ENCODE measurements around the gene LIF.

DNA sequence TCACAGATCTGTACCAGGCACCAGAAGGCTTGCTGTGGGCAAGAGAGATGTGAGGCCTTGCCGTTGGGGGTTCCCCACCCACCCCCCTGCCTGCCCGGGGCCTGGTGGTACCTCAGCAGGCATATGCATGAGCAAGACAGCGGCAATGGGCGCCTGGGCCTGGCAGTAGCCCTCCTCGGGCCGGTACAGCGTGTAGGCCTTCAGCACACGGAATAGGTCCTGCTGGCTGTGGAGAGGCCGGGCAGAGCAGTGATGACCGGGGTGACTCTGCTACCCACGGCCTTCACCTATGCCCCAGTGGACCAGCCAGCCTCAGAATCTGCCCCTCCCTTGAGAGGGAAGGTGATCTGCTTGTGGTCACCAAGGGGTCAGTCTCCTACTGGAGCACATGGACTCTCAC is 48.3 kb upstream of the LIF start:
- TF ChIP-seq POLR2A (IDR thresholded peaks at IDR 0.05; ENCODE audit: borderline replicate concordance, extremely low read depth, insufficient read depth, insufficient read length) (no peak), POLR2AphosphoS5 (IDR thresholded peaks at IDR 0.05; ENCODE audit: low read depth, low read length) (no peak), EZH2 (IDR thresholded peaks at IDR 0.05) (no peak)
